Trophoblast cell (in vitro differentiated cells and primary cell): ENCODE results near the gene PTPN7.

Source experiments
- DNase-seq, 2 donors: peaks; one replicate each; pipeline ENCODE4 v3.0.0-alpha.2; 2016
- H2AFZ ChIP-seq: 2 replicates; pipeline ENCODE4 v1.6.1; 2013; ENCODE audit warnings: low read length, moderate library complexity, mild to moderate bottlenecking; ENCODE audit not compliant: insufficient read depth, poor library complexity
- H2AK5ac ChIP-seq: 2 replicates; pipeline ENCODE4 v1.6.1; 2013; ENCODE audit warnings: mild to moderate bottlenecking, low read length
- H2BK120ac ChIP-seq: 2 replicates; pipeline ENCODE4 v1.6.1; 2013; ENCODE audit warnings: low read length, mild to moderate bottlenecking, moderate library complexity; ENCODE audit not compliant: insufficient read depth, poor library complexity
- H2BK12ac ChIP-seq: 2 replicates; pipeline ENCODE4 v1.6.1; 2013; ENCODE audit warnings: mild to moderate bottlenecking, low read length, moderate library complexity
- H2BK5ac ChIP-seq: 2 replicates; pipeline ENCODE4 v1.6.1; 2013; ENCODE audit warnings: low read length, low read depth, moderate library complexity, mild to moderate bottlenecking; ENCODE audit not compliant: poor library complexity
- H3K14ac ChIP-seq: 2 replicates; pipeline ENCODE4 v1.6.1; 2013; ENCODE audit warnings: mild to moderate bottlenecking, low read length
- H3K18ac ChIP-seq: 2 replicates; pipeline ENCODE4 v1.6.1; 2013; ENCODE audit warnings: mild to moderate bottlenecking, low read length
- H3K23ac ChIP-seq: 2 replicates; pipeline ENCODE4 v1.6.1; 2013; ENCODE audit warnings: low read length
- H3K27ac ChIP-seq: 2 replicates; pipeline ENCODE4 v1.5.1; 2013; ENCODE audit warnings: low read depth, mild to moderate bottlenecking, inconsistent platforms, low read length, moderate library complexity
- H3K27me3 ChIP-seq: 2 replicates; pipeline ENCODE4 v1.6.1; 2013; ENCODE audit warnings: inconsistent platforms, mild to moderate bottlenecking, low read length, moderate library complexity; ENCODE audit not compliant: insufficient read depth
- H3K36me3 ChIP-seq, 2 experiments: 1 replicate in 1 of 2; 2 replicates in 1 of 2; pipeline ENCODE4 v1.6.1; 2013; ENCODE audit warnings: low read length in 2 of 2, mild to moderate bottlenecking in 2 of 2, moderate library complexity in 1 of 2; ENCODE audit not compliant: insufficient read depth in 2 of 2, control insufficient read depth in 1 of 2
- H3K4ac ChIP-seq: 2 replicates; pipeline ENCODE4 v1.6.1; 2013; ENCODE audit warnings: low read depth, mild to moderate bottlenecking, low read length, moderate library complexity
- H3K4me1 ChIP-seq, 2 experiments: 1 replicate in 1 of 2; 2 replicates in 1 of 2; pipeline ENCODE4 v1.6.1; 2013; ENCODE audit warnings: low read length in 2 of 2, mild to moderate bottlenecking in 2 of 2, moderate library complexity in 1 of 2; ENCODE audit not compliant: insufficient read depth in 2 of 2, control insufficient read depth in 1 of 2
- H3K4me2 ChIP-seq: 2 replicates; pipeline ENCODE4 v1.6.1; 2013; ENCODE audit warnings: inconsistent platforms, mild to moderate bottlenecking, low read length, moderate library complexity
- H3K4me3 ChIP-seq: 2 replicates; pipeline ENCODE4 v1.5.1; 2013; ENCODE audit warnings: mild to moderate bottlenecking, low read depth, low read length, inconsistent platforms
- H3K79me1 ChIP-seq: one replicate; pipeline ENCODE4 v1.6.1; 2013; ENCODE audit warnings: low read length
- H3K79me2 ChIP-seq: 2 replicates; pipeline ENCODE4 v1.6.1; 2013; ENCODE audit warnings: low read length, mild to moderate bottlenecking; ENCODE audit not compliant: control insufficient read depth, insufficient read depth, poor library complexity
- H3K9ac ChIP-seq: 2 replicates; pipeline ENCODE4 v1.6.1; 2013; ENCODE audit warnings: mild to moderate bottlenecking, low read length
- H3K9me3 ChIP-seq: 2 replicates; pipeline ENCODE4 v1.6.1; 2013; ENCODE audit warnings: low read depth, mild to moderate bottlenecking, control low read depth, inconsistent platforms, low read length; ENCODE audit not compliant: insufficient read depth
- H4K12ac ChIP-seq: 2 replicates; pipeline ENCODE4 v1.6.1; 2013; ENCODE audit warnings: low read depth, mild to moderate bottlenecking, low read length, moderate library complexity
- H4K8ac ChIP-seq: 2 replicates; pipeline ENCODE4 v1.6.1; 2013; ENCODE audit warnings: low read depth, mild to moderate bottlenecking, low read length, moderate library complexity
- H4K91ac ChIP-seq: one replicate; pipeline ENCODE4 v1.6.1; 2013; ENCODE audit warnings: low read depth, mild to moderate bottlenecking, low read length, moderate library complexity
- WGBS: extraction: QIAGEN DNeasy Blood & Tissue Kit; methylation state at CpG from one replicate; pipeline ENCODE4 v1.1.7; 2013; ENCODE audit warnings: missing lambda C conversion rate; ENCODE audit not compliant: insufficient read length, insufficient coverage; ENCODE audit errors: extremely low coverage; 5-methylcytosine and 5-hydroxymethylcytosine counted together

Gene PTPN7

DNA sequence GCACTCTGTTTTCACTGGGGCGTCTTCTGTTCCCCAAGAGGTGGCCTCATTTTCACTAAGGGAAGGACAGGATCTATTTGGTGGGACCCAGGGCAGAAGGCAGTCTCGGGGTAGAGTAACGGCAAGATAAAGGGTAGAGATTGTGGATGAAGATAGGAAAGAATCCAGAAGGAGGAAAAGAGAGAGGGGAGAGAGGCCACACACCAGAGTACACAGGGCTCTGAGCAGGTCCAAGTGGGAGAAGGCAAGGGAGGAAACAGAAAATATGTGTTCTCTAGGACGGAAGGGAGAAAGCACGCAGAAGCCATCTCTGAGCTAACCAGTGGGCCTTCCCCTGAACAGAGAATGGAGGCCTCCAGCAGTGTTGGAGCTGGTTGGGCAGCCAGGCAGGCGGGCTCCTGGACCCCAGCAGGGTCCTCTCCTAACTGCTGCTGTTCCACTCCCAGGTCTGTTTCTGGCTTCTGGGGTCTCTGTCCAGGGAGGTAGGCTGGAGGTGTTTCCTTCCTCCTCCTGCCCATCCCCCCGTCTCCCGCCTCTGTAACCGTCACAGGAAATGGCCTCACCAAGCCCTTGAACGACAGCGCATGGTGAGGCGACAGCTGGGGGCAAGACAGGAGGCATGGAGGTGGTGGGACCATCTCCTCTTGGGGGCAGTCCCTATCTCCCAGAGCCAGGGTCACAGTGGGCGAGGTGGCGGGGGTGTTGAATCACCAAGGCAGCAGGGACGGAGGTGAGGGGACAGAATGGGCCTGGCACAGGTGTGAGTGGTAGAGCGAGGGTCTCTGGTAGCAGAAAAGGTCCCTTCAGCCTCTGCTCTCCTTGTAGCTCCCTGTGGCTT, 649 bp downstream of the PTPN7 start:
- Histone ChIP-seq H2BK5ac (no peak overlapping the region), H3K23ac (no peak overlapping the region), H3K4me1 (peaks cover 5 to 13% of the 10 kb centered on the region in 2 experiments), H3K4me3 (no peak overlapping the region), H3K9me3 (no peaks in the 10 kb centered on the region), H2BK120ac (no peak overlapping the region), H3K27ac (no peak overlapping the region), H3K18ac (no peak overlapping the region), H3K79me2 (no peaks in the 10 kb centered on the region), H4K91ac (no peak overlapping the region), H3K9ac (no peak overlapping the region), H2BK12ac (no peak overlapping the region), H3K36me3 (no peaks in the 10 kb centered on the region), H3K14ac (no peak overlapping the region), H4K12ac (no peak overlapping the region), H3K27me3 (no peaks in the 10 kb centered on the region), H2AK5ac (no peak overlapping the region), H2AFZ (no peak overlapping the region), H3K4me2 (no peak overlapping the region), H4K8ac (no peak overlapping the region), H3K4ac (no peak overlapping the region), H3K79me1 (no peaks in the 10 kb centered on the region)
- WGBS = no CpG with 5 or more reads among the region's 16 CpGs
- DNase-seq = no peak

GRCh38 chr1:202158810-202159533, 1.4 kb downstream of the PTPN7 start:
- no peak for DNase-seq
- Histone ChIP-seq H4K91ac (no peak overlapping the region), H3K18ac (no peak overlapping the region), H2BK5ac (no peak overlapping the region), H3K4me2 (no peak overlapping the region), H3K27ac (no peak overlapping the region), H3K79me2 (no peaks in the 10 kb centered on the region), H3K4ac (no peak overlapping the region), H3K4me1 (peaks cover 4 to 12% of the 10 kb centered on the region in 2 experiments), H2BK12ac (no peak overlapping the region), H3K79me1 (no peaks in the 10 kb centered on the region), H2BK120ac (no peak overlapping the region), H3K27me3 (no peaks in the 10 kb centered on the region), H3K14ac (no peak overlapping the region), H4K8ac (no peak overlapping the region), H3K9me3 (no peaks in the 10 kb centered on the region), H3K36me3 (no peaks in the 10 kb centered on the region), H3K9ac (no peak overlapping the region), H4K12ac (no peak overlapping the region), H2AFZ (no peak overlapping the region), H3K4me3 (no peak overlapping the region), H2AK5ac (no peak overlapping the region), H3K23ac (no peak overlapping the region)
- WGBS = no CpG with 5 or more reads among the region's 10 CpGs

DNA sequence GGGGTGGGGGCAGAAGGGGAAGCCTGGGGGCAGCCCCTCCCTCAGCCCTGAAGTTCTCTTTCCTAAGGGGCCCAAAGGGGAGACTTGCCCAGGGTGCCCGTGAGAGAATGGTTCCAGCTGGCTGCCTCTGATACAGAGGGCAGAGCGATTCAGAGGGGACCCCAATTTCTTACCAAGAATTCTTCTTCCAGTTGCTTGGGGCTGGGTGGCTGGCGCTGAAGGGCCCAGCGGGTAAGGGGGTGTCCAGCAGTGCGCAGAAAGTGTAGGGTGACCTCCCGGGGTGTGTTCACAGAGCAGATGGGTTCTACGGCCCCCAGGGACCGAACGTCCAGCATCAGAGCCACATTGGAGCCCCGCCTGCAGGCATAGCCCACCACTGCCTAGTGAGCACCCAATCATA, 2.5 kb downstream of the PTPN7 start:
- H3K27me3 ChIP-seq = no peaks in the 10 kb centered on the region
- no peaks in the 10 kb centered on the region for H3K79me1 ChIP-seq
- H2AK5ac ChIP-seq = no peak overlapping the region
- no peak overlapping the region for H3K18ac ChIP-seq
- no peak overlapping the region for H4K12ac ChIP-seq
- H3K14ac ChIP-seq = no peak overlapping the region
- no peaks in the 10 kb centered on the region for H3K79me2 ChIP-seq
- no peak overlapping the region for H3K23ac ChIP-seq
- peaks cover 2 to 3% of the 10 kb centered on the region in 2 experiments for H3K4me1 ChIP-seq
- no peak overlapping the region for H3K27ac ChIP-seq
- no peaks in the 10 kb centered on the region for H3K9me3 ChIP-seq
- no peaks in the 10 kb centered on the region for H3K36me3 ChIP-seq
- WGBS = no CpG with 5 or more reads among the region's 10 CpGs
- H2BK12ac ChIP-seq = no peak overlapping the region
- no peak overlapping the region for H3K9ac ChIP-seq
- H2BK120ac ChIP-seq = no peak overlapping the region
- H2BK5ac ChIP-seq = no peak overlapping the region
- no peak overlapping the region for H3K4me3 ChIP-seq
- H4K91ac ChIP-seq = no peak overlapping the region
- H3K4me2 ChIP-seq = no peak overlapping the region
- H2AFZ ChIP-seq = no peak overlapping the region
- H3K4ac ChIP-seq = no peak overlapping the region
- H4K8ac ChIP-seq = no peak overlapping the region
- DNase-seq = no peak

DNA sequence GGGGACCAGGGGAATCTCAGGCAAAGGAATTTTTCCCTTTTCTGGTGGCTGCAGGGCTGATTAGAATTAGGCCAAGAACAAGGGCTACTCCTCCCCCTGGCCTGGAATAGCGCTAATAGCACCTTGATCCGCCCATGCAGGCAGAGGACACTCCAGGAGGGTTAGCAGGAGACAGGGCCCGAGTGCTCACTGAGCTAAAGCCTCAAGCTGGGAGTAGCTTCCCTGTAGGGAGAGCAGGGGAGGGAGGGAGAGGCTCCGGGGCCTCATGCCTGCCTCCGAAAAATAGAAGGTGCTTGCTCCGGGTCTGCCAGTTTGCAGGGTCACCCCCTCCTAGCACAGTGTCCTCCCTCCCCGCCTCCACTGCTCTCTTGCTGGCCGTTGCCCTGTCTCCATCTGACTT, 3.8 kb downstream of the PTPN7 start:
- no peaks in the 10 kb centered on the region for H3K36me3 ChIP-seq
- H3K27me3 ChIP-seq = no peaks in the 10 kb centered on the region
- H4K8ac ChIP-seq = no peak overlapping the region
- peaks cover 0 to 3% of the 10 kb centered on the region in 2 experiments for H3K4me1 ChIP-seq
- H2BK12ac ChIP-seq = no peak overlapping the region
- no peaks in the 10 kb centered on the region for H3K9me3 ChIP-seq
- no peaks in the 10 kb centered on the region for H3K79me2 ChIP-seq
- no peak overlapping the region for H2BK5ac ChIP-seq
- no peak overlapping the region for H3K23ac ChIP-seq
- DNase-seq = no peak
- H3K9ac ChIP-seq = no peak overlapping the region
- no peak overlapping the region for H3K18ac ChIP-seq
- H4K91ac ChIP-seq = no peak overlapping the region
- H2BK120ac ChIP-seq = no peak overlapping the region
- H4K12ac ChIP-seq = no peak overlapping the region
- H3K14ac ChIP-seq = no peak overlapping the region
- H3K27ac ChIP-seq = no peak overlapping the region
- no peak overlapping the region for H2AFZ ChIP-seq
- no peak overlapping the region for H3K4me2 ChIP-seq
- no peak overlapping the region for H3K4me3 ChIP-seq
- no peak overlapping the region for H3K4ac ChIP-seq
- H2AK5ac ChIP-seq = no peak overlapping the region
- H3K79me1 ChIP-seq = no peaks in the 10 kb centered on the region
- no CpG with 5 or more reads among the region's 8 CpGs for WGBS
